Mesenteric fat pad (tissue), 1 donor: ENCODE results near the gene MPP4. TPM values are rescaled to one million over a fixed set of nuclear protein-coding genes. Genes with fewer than 3 reads are reported as not detected.

Experiments
- DNase-seq: peaks from one replicate; pipeline ENCODE4 v3.0.0-alpha.2; 2020; ENCODE audit warnings: low spot score
- total RNA-seq: library from RNA; stranded (reverse); fragmentation: NEBNext Ultra II Directional; extraction: Animal tissue kit (Norgen Biotek cat#: 25700); gene quantifications from one replicate; pipeline ENCODE4 v1.2.1, GENCODE V29; 2021
- donor health status: DM: yes; HTN: yes; CAD: no.

MPP4 gene
- total RNA-seq, 1 donor from 2014 or later: not detected

GRCh38 chr2:201631041-201631440 lies 67.4 kb downstream of the MPP4 start:
- no peak for DNase-seq

GRCh38 chr2:201630577-201630976 lies 67.9 kb downstream of the MPP4 start:
- DNase-seq: no peak

- no peak for DNase-seq
These were observed 69.9 kb downstream of the MPP4 start for GRCh38 chr2:201628545-201628944.

GRCh38 chr2:201622306-201622970 lies 76.0 kb downstream of the MPP4 start:
- no peak for DNase-seq

GRCh38 chr2:201621293-201621999 lies 77.0 kb downstream of the MPP4 start:
- no peak for DNase-seq

- DNase-seq: no peak
These were observed 79.4 kb downstream of the MPP4 start for GRCh38 chr2:201618744-201619662.

- no peak for DNase-seq
These were observed 90.4 kb downstream of the MPP4 start for GRCh38 chr2:201608021-201608420.

GRCh38 chr2:201607568-201607967 lies 90.9 kb downstream of the MPP4 start:
- DNase-seq: no peak

- no peak for DNase-seq
These were observed 97.5 kb downstream of the MPP4 start for GRCh38 chr2:201600906-201601305.

- no peak for DNase-seq
These were observed 101.0 kb downstream of the MPP4 start for GRCh38 chr2:201597397-201597796.

Other genes starting within 250 kb of the MPP4 start
- gene TRAK2, start 247.2 kb downstream of the MPP4 start, total RNA-seq: 59.7 TPM
- gene STRADB, start 246.9 kb downstream of the MPP4 start, total RNA-seq: 34.7 TPM
- gene TMEM237, start 55.1 kb downstream of the MPP4 start, total RNA-seq: 14.7 TPM
- gene ALS2, start 82.3 kb upstream of the MPP4 start, total RNA-seq: 23.6 TPM
- 1.9 TPM for gene CDK15, start 107.9 kb upstream of the MPP4 start, total RNA-seq